ENCODE results near the gene BABAM2.
"Not testable (repeated sequence)": the region's sequence is repeated elsewhere in the genome, so short reads cannot be mapped to it uniquely, and the experiment has no call there.

Gene BABAM2

GRCh38 chr2:27890146-27890923 is at the start of gene BABAM2, which contains the start of gene RBKS:
TSS of gene BABAM2 (plus strand) at chr2:27890729. CDS start at chr2:27894557, 3,828 bp downstream.
TSS of gene RBKS (minus strand) at chr2:27890387. CDS start at chr2:27890345, 42 bp downstream.
- DNase-seq, result peak; percentile 91

GRCh38 chr2:27842894-27843293 is 47.6 kb upstream of the BABAM2 start:
- no peak for DNase-seq

DNA sequence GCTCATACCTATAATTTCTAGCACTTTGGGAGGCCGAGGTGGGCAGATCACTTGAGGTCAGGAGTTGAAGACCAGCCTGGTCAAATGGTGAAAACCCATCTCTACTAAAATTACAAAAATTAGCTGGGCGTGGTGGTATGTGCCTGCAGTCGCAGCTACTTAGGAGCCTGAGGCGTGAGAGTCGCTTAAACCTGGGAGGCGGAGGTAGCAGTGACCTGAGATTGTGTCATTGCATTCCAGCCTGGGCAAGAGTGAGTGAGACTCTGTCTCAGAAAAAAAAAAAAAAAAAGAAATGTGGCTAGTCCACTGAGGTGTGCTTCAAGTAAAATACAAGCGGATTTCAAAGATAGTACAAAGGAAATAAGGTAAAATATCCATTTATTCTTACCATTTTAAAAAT is 46.5 kb upstream of the BABAM2 start:
- DNase-seq, result no peak

GRCh38 chr2:27844821-27845255 is 45.7 kb upstream of the BABAM2 start:
- DNase-seq, result no peak

- no peak for DNase-seq
Measured at GRCh38 chr2:27847333-27847732, 43.2 kb upstream of the BABAM2 start.

- DNase-seq, result no peak
Measured at GRCh38 chr2:27849558-27850205, 40.8 kb upstream of the BABAM2 start.

GRCh38 chr2:27852691-27853090 is 37.8 kb upstream of the BABAM2 start:
- no peak for DNase-seq

GRCh38 chr2:27854229-27854862 is 36.2 kb upstream of the BABAM2 start:
- DNase-seq, result no peak

- DNase-seq, result no peak
Measured at GRCh38 chr2:27855476-27855875, 35.1 kb upstream of the BABAM2 start.

- DNase-seq, result no peak
Measured at GRCh38 chr2:27856386-27856785, 34.1 kb upstream of the BABAM2 start.

- no peak for DNase-seq
Measured at GRCh38 chr2:27856956-27857355, 33.6 kb upstream of the BABAM2 start.

DNA sequence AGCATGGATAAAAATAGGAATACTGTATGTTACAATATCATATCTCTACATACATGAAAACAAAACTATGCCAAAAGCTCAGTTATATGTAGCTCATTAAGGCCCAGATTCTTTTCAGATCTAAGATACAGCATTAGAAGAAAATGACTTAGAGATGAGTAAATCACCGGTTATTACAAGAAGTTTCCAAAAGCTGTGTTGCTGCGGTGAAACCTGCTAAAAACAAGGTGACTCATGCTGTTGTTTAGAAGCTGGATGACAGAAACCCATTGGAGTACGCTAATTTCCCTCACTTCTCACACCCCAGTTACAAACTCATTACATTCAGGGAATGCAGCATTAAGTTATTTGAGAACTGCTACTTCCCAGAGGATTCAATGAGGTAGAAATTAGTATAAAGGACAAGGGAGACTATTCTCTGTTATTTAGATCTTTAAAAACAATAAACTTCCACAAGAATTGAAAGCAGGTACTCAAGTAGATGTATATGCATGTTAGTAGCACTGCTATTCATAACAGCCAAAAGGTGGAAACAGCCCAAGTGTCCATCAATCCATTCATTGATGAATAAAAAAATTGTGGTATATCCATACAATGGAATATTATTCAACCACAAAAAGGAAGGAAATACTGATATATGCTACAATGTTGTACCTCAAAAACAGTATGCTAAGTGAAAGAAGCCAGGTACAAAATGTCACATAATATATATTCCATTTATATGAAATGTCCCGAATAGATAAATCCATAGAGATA is 32.9 kb upstream of the BABAM2 start:
- DNase-seq, result no peak

- DNase-seq, result no peak
Measured at GRCh38 chr2:27860111-27860510, 30.4 kb upstream of the BABAM2 start.

DNA sequence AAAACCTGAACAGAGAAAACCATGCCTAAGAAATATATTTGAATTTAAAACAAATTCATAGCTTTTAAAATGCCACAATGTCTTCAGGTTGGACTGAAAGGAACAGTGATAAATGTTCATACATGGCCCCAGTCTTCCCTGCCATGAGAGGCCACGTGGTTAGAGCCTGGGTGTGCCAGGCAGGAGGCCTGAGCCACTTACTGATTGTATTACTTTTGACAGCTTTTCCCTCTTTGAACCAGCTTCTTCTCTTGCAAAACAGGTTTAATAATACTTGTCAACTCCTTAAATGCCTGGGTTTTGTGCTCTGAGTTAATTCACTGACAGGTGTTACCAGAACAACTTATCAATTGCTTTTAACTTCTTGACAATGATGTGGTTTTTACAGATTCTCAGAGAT is 27.4 kb upstream of the BABAM2 start:
- peak; percentile 18 for DNase-seq

DNA sequence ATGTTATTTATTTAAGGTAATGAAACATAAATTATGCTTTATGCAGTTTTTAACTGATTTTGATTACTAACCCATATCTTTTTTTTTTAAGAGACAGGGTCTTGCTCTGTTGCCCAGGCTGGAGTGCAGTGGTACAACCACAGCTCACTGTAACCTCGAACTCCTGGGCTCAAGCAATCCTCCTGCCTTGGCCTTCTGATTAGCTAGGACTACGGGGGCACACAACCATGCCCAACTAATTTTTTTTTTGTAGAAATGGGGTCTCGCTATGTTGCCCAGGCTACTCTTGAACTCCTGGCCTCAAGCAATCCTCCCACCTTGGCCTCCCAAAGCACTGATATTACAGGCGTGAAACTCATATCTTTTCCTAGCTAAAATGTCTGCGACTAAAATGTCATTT is 26.6 kb upstream of the BABAM2 start:
- DNase-seq, result not testable (repeated sequence)

- DNase-seq, result no peak
Measured at GRCh38 chr2:27866237-27866636, 24.3 kb upstream of the BABAM2 start.

- DNase-seq, result no peak
Measured at GRCh38 chr2:27869763-27870162, 20.8 kb upstream of the BABAM2 start.

DNA sequence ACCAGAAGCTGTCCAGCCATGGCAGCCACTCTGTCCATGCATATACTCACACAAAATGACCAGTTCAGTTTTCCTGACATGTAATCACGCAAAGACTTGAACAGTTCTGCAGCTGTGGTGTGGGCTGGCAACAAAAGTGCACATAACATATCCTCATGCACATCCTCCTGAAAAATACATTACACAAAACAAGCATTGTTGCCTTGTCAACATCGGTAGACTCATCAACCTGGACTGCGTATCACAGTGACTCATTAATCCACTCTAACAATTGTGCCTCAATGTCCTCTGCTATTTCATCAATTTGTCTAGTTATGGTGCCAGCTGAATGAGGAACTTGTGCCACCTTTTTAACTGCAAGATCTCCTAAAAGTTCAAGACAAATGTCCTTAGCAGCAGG is 19.8 kb upstream of the BABAM2 start:
- DNase-seq, result no peak

DNA sequence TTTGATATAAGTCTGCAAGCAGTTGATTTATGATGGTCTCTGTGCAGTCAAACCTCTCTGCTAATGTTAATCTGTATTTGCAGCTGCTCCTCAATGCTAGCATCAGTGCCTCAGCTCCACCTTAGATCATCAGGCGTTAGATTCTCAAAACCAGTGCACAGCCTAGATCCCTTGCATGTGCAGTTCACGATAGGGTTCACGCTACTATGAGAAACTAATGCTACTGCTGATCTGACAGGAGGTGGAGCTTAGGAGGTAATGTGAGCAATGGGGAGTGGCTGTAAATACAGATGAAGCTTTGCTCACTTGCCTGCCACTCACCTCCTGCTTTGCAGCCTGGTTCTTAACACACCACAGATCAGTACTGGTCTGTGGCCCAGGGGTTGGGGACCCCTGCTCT is 18.7 kb upstream of the BABAM2 start:
- no peak for DNase-seq

GRCh38 chr2:27873091-27873490 is 17.4 kb upstream of the BABAM2 start:
- no peak for DNase-seq

GRCh38 chr2:27875089-27875881 is 15.2 kb upstream of the BABAM2 start:
- no peak for DNase-seq

GRCh38 chr2:27878825-27879224 is 11.7 kb upstream of the BABAM2 start:
- DNase-seq, result no peak

Data from DMS79 treated with DMSO at 0.1 percent for 48 hours (cell line).